ENCODE measurements around the gene TLL1. TPM values are rescaled to one million over a fixed set of nuclear protein-coding genes. Genes with fewer than 3 reads are reported as not detected.

TLL1 gene
- total RNA-seq, 1 experiment from 2014 or later, result not detected

- no CpG with 5 or more reads among the region's 5 CpGs for WGBS (ENCODE audit: extremely low coverage, insufficient read length, low lambda C conversion rate)
- Histone ChIP-seq H3K9me3 (ENCODE audit: control insufficient read depth, low read depth, low read length) (no peaks in the 10 kb centered on the region), H3K23ac (ENCODE audit: insufficient read length, low read depth, low read length) (no peak overlapping the region), H4K20me1 (ENCODE audit: control insufficient read depth, insufficient read depth, insufficient read length) (no peaks in the 10 kb centered on the region), H3K18ac (ENCODE audit: insufficient read length, low read depth, low read length) (no peak overlapping the region), H3K4ac (ENCODE audit: low read depth, low read length) (no peak overlapping the region), H3K56ac (ENCODE audit: insufficient read length, low read depth, low read length) (no peak overlapping the region), H2BK5ac (ENCODE audit: insufficient read length, low read length) (no peak overlapping the region), H3K4me2 (ENCODE audit: insufficient read depth, insufficient read length, low read length) (no peak overlapping the region), H3K79me2 (ENCODE audit: insufficient read depth, low read length) (no peaks in the 10 kb centered on the region), H3K23me2 (ENCODE audit: insufficient read length, low read depth, low read length, poor library complexity, severe bottlenecking) (no peaks in the 10 kb centered on the region), H3K79me1 (ENCODE audit: insufficient read depth, low read depth, low read length, poor library complexity, severe bottlenecking) (no peaks in the 10 kb centered on the region), H4K91ac (ENCODE audit: insufficient read length, low read depth, low read length) (no peak overlapping the region), H3K27me3 (ENCODE audit: insufficient read depth, low read length) (no peaks in the 10 kb centered on the region), H4K5ac (ENCODE audit: insufficient read length, low read depth, low read length) (no peak overlapping the region), H2AK5ac (ENCODE audit: insufficient read length, low read length) (no peak overlapping the region), H3K9ac (ENCODE audit: extremely low read depth, insufficient read length, low read length) (no peak overlapping the region), H2BK15ac (ENCODE audit: low read depth, low read length) (no peak overlapping the region), H2BK120ac (ENCODE audit: low read depth, low read length, poor library complexity, severe bottlenecking) (no peak overlapping the region), H2BK20ac (ENCODE audit: low read depth, low read length, poor library complexity, severe bottlenecking) (no peak overlapping the region), H3K4me1 (ENCODE audit: insufficient read depth, low read length) (no peaks in the 10 kb centered on the region; the same call in 1 of the 2 replicates), H3K27ac (ENCODE audit: insufficient read length, low read depth, low read length) (no peak overlapping the region), H2AFZ (ENCODE audit: low read length) (no peak overlapping the region), H3K14ac (ENCODE audit: insufficient read depth, low read length) (no peak overlapping the region), H2BK12ac (ENCODE audit: insufficient read length, low read depth, low read length) (no peak overlapping the region), H4K8ac (replicated peaks; ENCODE audit: insufficient read length, low read depth, low read length) (no peak overlapping the region), H3T11ph (ENCODE audit: low read length) (no peak overlapping the region)
- Mint-ChIP-seq H3K27me3 (ENCODE audit: low read depth) (no peaks in the 10 kb centered on the region), H3K9me3 (no peaks in the 10 kb centered on the region), H3K4me3 (no peak overlapping the region), H3K36me3 (ENCODE audit: insufficient read depth in 1 of 3, low read depth in 3 of 3) (no peaks in the 10 kb centered on the region), H3K4me1 (0 out of 4 replicates have a peak, but pooled peaks cover 0 to 6% of the 10 kb centered on the region in 2 experiments), H3K27ac (peak overlapping the region in 1 of 3 experiments; percentile 3; a peak in 1 of 7 replicates)
- no peak for DNase-seq
- TF ChIP-seq CTCF (conservative IDR thresholded peaks at IDR 0.05), result no peak
These were observed 33.3 kb upstream of the TLL1 start for GRCh38 chr4:165839615-165840333.
